H1 (cell line): ENCODE data around the gene PPP1R9A. TPM values are rescaled to one million over a fixed set of nuclear protein-coding genes. Genes with fewer than 3 reads are reported as not detected.

Experiments
- CTCF ChIA-PET: fragments of 300-600 bp; sonication (Branson Sonifier 250); formaldehyde crosslinking; loops from one replicate; lab custom pipeline; 2021; ENCODE audit not compliant: partially characterized antibody; lab: Charles Lee
- POLR2A ChIA-PET: fragments of 300-600 bp; sonication (Branson Sonifier 250); formaldehyde crosslinking; loops from one replicate; lab custom pipeline; 2021; ENCODE audit warnings: inconsistent platforms; ENCODE audit not compliant: partially characterized antibody; lab: Charles Lee
- DNase-seq, 2 experiments: peaks; one replicate each; pipeline versions ENCODE4 v3.0.0 to v3.0.0-alpha.2; 2010 to 2022; ENCODE audit warnings: low spot score in 2 of 2, low read depth in 1 of 2, mixed read lengths in 1 of 2
- FAIRE-seq: peaks from 2 replicates; lab custom pipeline; 2011; peaks lifted over from hg19 to GRCh38; lab: Jason Lieb, UNC
- H2AFZ ChIP-seq: 2 replicates; pipeline ENCODE4 v1.8.1; 2012; ENCODE audit warnings: low read length, inconsistent platforms
- H2AK5ac ChIP-seq: 2 replicates; pipeline ENCODE4 v1.6.1; 2013; ENCODE audit warnings: low read depth, low read length
- H2BK120ac ChIP-seq: replicated peaks from 2 replicates; pipeline ENCODE3; 2013; ENCODE audit warnings: low read depth, low read length, inconsistent platforms
- H2BK12ac ChIP-seq: 2 replicates; pipeline ENCODE4 v1.6.1; 2013; ENCODE audit warnings: low read depth, low read length
- H2BK15ac ChIP-seq: 2 replicates; pipeline ENCODE4 v1.6.1; 2013; ENCODE audit warnings: low read length
- H2BK20ac ChIP-seq: 2 replicates; pipeline ENCODE4 v1.6.1; 2013; ENCODE audit warnings: low read length
- H2BK5ac ChIP-seq: 2 replicates; pipeline ENCODE4 v1.6.1; 2013; ENCODE audit warnings: low read depth, low read length
- H3K14ac ChIP-seq: 2 replicates; pipeline ENCODE4 v1.6.1; 2013; ENCODE audit warnings: inconsistent platforms; ENCODE audit not compliant: insufficient read length
- H3K18ac ChIP-seq: 2 replicates; pipeline ENCODE4 v1.6.1; 2013; ENCODE audit warnings: low read length; ENCODE audit errors: extremely low read depth
- H3K23ac ChIP-seq: 2 replicates; pipeline ENCODE4 v1.6.1; 2013; ENCODE audit warnings: inconsistent platforms; ENCODE audit not compliant: insufficient read length
- H3K23me2 ChIP-seq: 2 replicates; pipeline ENCODE4 v1.6.1; 2013; ENCODE audit warnings: low read depth, low read length
- H3K27ac ChIP-seq: 2 replicates; pipeline ENCODE4 v1.6.1; 2011; ENCODE audit warnings: low read depth, low read length, inconsistent platforms
- H3K27me3 ChIP-seq, 4 experiments: replicated peaks in 1 of 4; 1 replicate in 1 of 4; 2 replicates in 3 of 4; pipeline versions ENCODE4 v1.6.1 to v1.8.1; 2011 to 2013; ENCODE audit warnings: low read length in 3 of 4, mild to moderate bottlenecking in 3 of 4, inconsistent platforms in 2 of 4, mixed read lengths in 2 of 4, moderate library complexity in 1 of 4; ENCODE audit not compliant: control insufficient read depth in 3 of 4, insufficient read depth in 3 of 4; ENCODE audit errors: extremely low read depth in 1 of 4
- H3K36me3 ChIP-seq, 4 experiments: 2 replicates each; pipeline versions ENCODE4 v1.6.1 to v1.8.1; 2011 to 2013; ENCODE audit warnings: mild to moderate bottlenecking in 4 of 4, low read length in 3 of 4, moderate library complexity in 2 of 4, control low read depth in 1 of 4, inconsistent platforms in 1 of 4; ENCODE audit not compliant: insufficient read depth in 4 of 4, control insufficient read depth in 2 of 4
- H3K4ac ChIP-seq: replicated peaks from 2 replicates; pipeline ENCODE3; 2013; ENCODE audit warnings: low read length, low read depth, mixed read lengths, inconsistent platforms; ENCODE audit not compliant: insufficient read length
- H3K4me1 ChIP-seq, 4 experiments: replicated peaks in 1 of 4; 1 replicate in 1 of 4; 2 replicates in 3 of 4; pipeline versions ENCODE4 v1.6.1 to v1.8.1; 2011 to 2013; ENCODE audit warnings: low read length in 3 of 4, inconsistent platforms in 2 of 4, mixed read lengths in 1 of 4; ENCODE audit not compliant: insufficient read depth in 4 of 4, control insufficient read depth in 3 of 4
- H3K4me2 ChIP-seq, 2 experiments: 2 replicates each; pipeline versions ENCODE4 v1.6.1 to v1.8.1; 2011 to 2013; ENCODE audit warnings: low read depth in 2 of 2, low read length in 2 of 2, control low read depth in 1 of 2, inconsistent platforms in 1 of 2, mild to moderate bottlenecking in 1 of 2; ENCODE audit not compliant: insufficient read depth in 1 of 2
- H3K4me3 ChIP-seq, 4 experiments: fragments of 200-600, 300-600 bp in 1 of 4; sonication (generic), shearing (Covaris generic), sonication (Bioruptor Twin) in 1 of 4; 2 replicates each; pipeline versions ENCODE4 v1.5.1 to v1.8.1; 2011 to 2016; ENCODE audit warnings: low read length in 4 of 4, low read depth in 3 of 4, control low read depth in 2 of 4, inconsistent platforms in 2 of 4, mild to moderate bottlenecking in 2 of 4, mixed read lengths in 1 of 4, moderate library complexity in 1 of 4; ENCODE audit not compliant: insufficient read depth in 2 of 4; ENCODE audit errors: extremely low read depth in 1 of 4
- H3K56ac ChIP-seq: replicated peaks from 2 replicates; pipeline ENCODE3; 2013; ENCODE audit warnings: low read depth, mild to moderate bottlenecking, mixed read lengths, low read length, inconsistent platforms; ENCODE audit not compliant: insufficient read length
- H3K79me1 ChIP-seq: 2 replicates; pipeline ENCODE4 v1.6.1; 2013; ENCODE audit warnings: low read depth, low read length, control low read depth
- H3K79me2 ChIP-seq, 2 experiments: 2 replicates each; pipeline versions ENCODE4 v1.6.1 to v1.8.1; 2012 to 2013; ENCODE audit warnings: low read length in 2 of 2, mild to moderate bottlenecking in 2 of 2, inconsistent platforms in 1 of 2; ENCODE audit not compliant: insufficient read depth in 2 of 2, control insufficient read depth in 1 of 2
- H3K9ac ChIP-seq, 4 experiments: replicated peaks in 1 of 4; 1 replicate in 1 of 4; 2 replicates in 3 of 4; pipeline versions ENCODE4 v1.6.1 to v1.8.1; 2011 to 2013; ENCODE audit warnings: low read depth in 3 of 4, low read length in 3 of 4, control low read depth in 2 of 4, mild to moderate bottlenecking in 2 of 4, moderate library complexity in 2 of 4, inconsistent platforms in 1 of 4; ENCODE audit errors: extremely low read depth in 1 of 4
- H3K9me3 ChIP-seq, 2 experiments: 2 replicates each; pipeline versions ENCODE4 v1.6.1 to v1.8.1; 2012 to 2013; ENCODE audit warnings: mild to moderate bottlenecking in 2 of 2, moderate library complexity in 2 of 2, control low read depth in 1 of 2, inconsistent platforms in 1 of 2, low read depth in 1 of 2, low read length in 1 of 2, mixed read lengths in 1 of 2; ENCODE audit not compliant: insufficient read depth in 2 of 2
- H4K20me1 ChIP-seq, 2 experiments: replicated peaks in 1 of 2; 2 replicates each; pipeline versions ENCODE3 to v1.8.1; 2011 to 2013; ENCODE audit warnings: inconsistent platforms in 2 of 2, low read length in 2 of 2, mild to moderate bottlenecking in 1 of 2; ENCODE audit not compliant: insufficient read depth in 2 of 2, control insufficient read depth in 1 of 2
- H4K5ac ChIP-seq: 2 replicates; pipeline ENCODE4 v1.6.1; 2013; ENCODE audit warnings: low read length, low read depth, mixed read lengths, inconsistent platforms; ENCODE audit not compliant: insufficient read length
- H4K8ac ChIP-seq: 2 replicates; pipeline ENCODE4 v1.8.0; 2013; ENCODE audit warnings: mild to moderate bottlenecking, moderate library complexity, low read length, inconsistent platforms; ENCODE audit not compliant: insufficient read depth; ENCODE audit errors: extremely low read depth
- H4K91ac ChIP-seq: replicated peaks from 2 replicates; pipeline ENCODE3; 2013; ENCODE audit warnings: low read length, mixed read lengths, inconsistent platforms; ENCODE audit not compliant: insufficient read length
- CHD1 ChIP-seq: IDR thresholded peaks from 2 replicates; pipeline ENCODE4 v1.6.1; 2012; ENCODE audit warnings: low read depth, low read length, improper control_type of control experiment
- SRF ChIP-seq: IDR thresholded peaks from 2 replicates; pipeline ENCODE4 v1.6.1; 2011; ENCODE audit warnings: mild to moderate bottlenecking, low read depth, low read length, moderate library complexity
- polyA plus RNA-seq, 7 experiments: library from polyadenylated mRNA; depleted of rRNA in 3 of 7; stranded (reverse) in 5 of 7; unstranded in 2 of 7; fragments of >200 nt in 5 of 7; fragments of 200-250 nt in 2 of 7; gene quantifications; 1 replicate in 5 of 7; 2 replicates in 1 of 7; 4 replicates in 1 of 7; pipeline versions ENCODE4 v1.2.1 to v1.2.3, GENCODE V29; 2011 to 2013; ENCODE audit warnings: missing spikeins in 2 of 7, mixed read lengths in 2 of 7
- total RNA-seq: library from RNA; stranded (reverse); fragmentation: NEBNext Ultra II Directional; extraction: Animal tissue kit (Norgen Biotek cat#: 25700); gene quantifications from 2 replicates; pipeline ENCODE4 v1.2.1, GENCODE V29; 2021

Gene PPP1R9A
- total and polyA plus RNA-seq, 2 of the 8 experiments (the other 6 are each of a cell fraction or from before 2014, with no cell fraction given): 3.0 to 20.3 TPM

GRCh38 chr7:94875201-94875600 is 32.2 kb upstream of the PPP1R9A start:
- CTCF ChIA-PET: no interaction called here

More at GRCh38 chr7:94875201-94875600, 32.2 kb upstream of the PPP1R9A start:
- H3K27me3 ChIP-seq: no peaks in the 10 kb centered on the region
- H2BK20ac ChIP-seq: no peak overlapping the region
- no peak overlapping the region for H3K14ac ChIP-seq
- H3K56ac ChIP-seq: no peak overlapping the region
- H3K23me2 ChIP-seq: no peaks in the 10 kb centered on the region
- DNase-seq: no peak
- H3K79me1 ChIP-seq: no peaks in the 10 kb centered on the region
- no peak overlapping the region for H3K27ac ChIP-seq
- no peak overlapping the region for H3K9ac ChIP-seq
- H3K4me2 ChIP-seq: no peak overlapping the region
- no peak overlapping the region for H2BK120ac ChIP-seq
- no peaks in the 10 kb centered on the region for H4K20me1 ChIP-seq
- no peak overlapping the region for H2AK5ac ChIP-seq
- no peak overlapping the region for H4K8ac ChIP-seq
- no peaks in the 10 kb centered on the region for H3K36me3 ChIP-seq
- TF ChIP-seq SRF (no peak), CHD1 (no peak)
- POLR2A ChIA-PET: no interaction called here
- H3K9me3 ChIP-seq: no peaks in the 10 kb centered on the region
- no peak overlapping the region for H3K18ac ChIP-seq
- no peak overlapping the region for H3K23ac ChIP-seq
- H3K4me3 ChIP-seq: no peak overlapping the region
- no peak overlapping the region for H2BK15ac ChIP-seq
- H3K4me1 ChIP-seq: no peaks in the 10 kb centered on the region
- H3K4ac ChIP-seq: no peak overlapping the region
- no peak for FAIRE-seq
- H2AFZ ChIP-seq: no peak overlapping the region
- no peak overlapping the region for H4K5ac ChIP-seq
- no peaks in the 10 kb centered on the region for H3K79me2 ChIP-seq
- no peak overlapping the region for H4K91ac ChIP-seq
- no peak overlapping the region for H2BK5ac ChIP-seq
- no peak overlapping the region for H2BK12ac ChIP-seq
